ENCODE data around the gene KRTAP19-5.

GRCh38 chr21:30491963-30492428 lies 9.9 kb downstream of the KRTAP19-5 start, which contains the start of gene KRTAP19-3:
- TF ChIP-seq POLR2A (IDR thresholded peaks at IDR 0.05): no peak
- no peak for TF ChIP-seq CTCF (IDR thresholded peaks at IDR 0.05)
